LHCN-M2 (cell line): ENCODE measurements around the gene MAML2. TPM values are rescaled to one million over a fixed set of nuclear protein-coding genes. Genes with fewer than 3 reads are reported as not detected.
A peak's percentile ranks its signal among the peaks of the same experiment; 100 is the strongest.

ENCODE experiments used
- DNase-seq: peaks from one replicate; pipeline ENCODE4 v3.0.0-alpha.2; 2012; ENCODE audit warnings: low read depth
- total RNA-seq: library from RNA; depleted of rRNA; stranded (reverse); fragments of >200 nt; gene quantifications from 2 replicates; pipeline ENCODE4 v1.2.3, GENCODE V29; 2014

Gene MAML2
- total RNA-seq, 1 experiment from 2014 or later = 12.1 TPM

DNA sequence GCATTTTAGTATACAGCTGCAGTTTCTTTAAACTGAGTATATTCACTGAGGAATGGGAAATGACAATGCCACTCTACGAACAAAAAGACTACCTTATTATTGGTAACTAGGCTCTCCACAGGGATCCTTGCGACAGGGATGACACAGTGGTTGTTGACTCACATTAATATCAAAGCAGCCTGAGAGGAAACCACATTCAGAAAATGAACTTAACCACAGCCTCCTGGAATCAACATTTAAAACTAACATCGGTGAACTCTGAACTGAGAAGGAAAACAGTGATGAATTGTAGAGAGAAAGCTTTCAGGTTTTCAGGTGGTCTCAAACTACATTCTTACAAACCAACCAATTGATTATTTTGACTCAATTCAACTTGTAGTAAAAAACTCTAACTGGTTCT lies 328.8 kb downstream of the MAML2 start:
- DNase-seq = peak; percentile 75

DNA sequence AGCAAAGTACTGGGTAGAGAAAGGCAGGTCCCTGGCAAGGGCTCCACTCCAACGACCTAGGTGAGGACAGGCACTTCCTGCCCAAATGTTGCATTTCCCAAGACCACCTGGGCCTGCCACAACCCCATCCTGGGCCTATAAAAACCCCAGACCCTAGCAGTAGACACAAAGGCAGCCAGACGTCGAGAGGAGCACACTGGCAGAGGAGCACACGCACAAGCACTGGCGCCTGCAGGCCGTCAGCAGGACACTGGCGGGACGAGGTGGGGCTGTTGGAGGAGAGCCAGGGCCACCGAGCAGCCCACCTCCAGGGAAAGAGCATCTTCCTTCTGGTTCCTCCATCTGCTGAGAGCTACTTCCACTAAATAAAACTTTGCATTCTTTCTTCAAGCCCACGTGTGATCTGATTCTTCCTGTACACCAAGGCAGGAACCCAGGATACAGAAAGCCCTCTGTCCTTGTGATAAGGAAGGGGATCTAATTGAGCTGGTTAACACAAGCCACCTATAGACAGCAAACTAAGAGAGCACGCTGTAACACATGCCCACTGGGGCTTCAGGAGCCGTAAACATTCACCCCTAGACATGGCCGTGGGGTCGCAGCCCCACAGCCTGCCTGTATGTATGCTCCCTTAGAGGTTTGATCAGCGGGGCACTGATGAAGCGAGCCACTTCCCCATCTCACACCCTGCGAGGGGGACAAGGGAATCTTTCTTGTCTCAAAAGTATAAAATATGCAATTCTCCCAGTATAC lies 329.4 kb downstream of the MAML2 start:
- no peak for DNase-seq

DNA sequence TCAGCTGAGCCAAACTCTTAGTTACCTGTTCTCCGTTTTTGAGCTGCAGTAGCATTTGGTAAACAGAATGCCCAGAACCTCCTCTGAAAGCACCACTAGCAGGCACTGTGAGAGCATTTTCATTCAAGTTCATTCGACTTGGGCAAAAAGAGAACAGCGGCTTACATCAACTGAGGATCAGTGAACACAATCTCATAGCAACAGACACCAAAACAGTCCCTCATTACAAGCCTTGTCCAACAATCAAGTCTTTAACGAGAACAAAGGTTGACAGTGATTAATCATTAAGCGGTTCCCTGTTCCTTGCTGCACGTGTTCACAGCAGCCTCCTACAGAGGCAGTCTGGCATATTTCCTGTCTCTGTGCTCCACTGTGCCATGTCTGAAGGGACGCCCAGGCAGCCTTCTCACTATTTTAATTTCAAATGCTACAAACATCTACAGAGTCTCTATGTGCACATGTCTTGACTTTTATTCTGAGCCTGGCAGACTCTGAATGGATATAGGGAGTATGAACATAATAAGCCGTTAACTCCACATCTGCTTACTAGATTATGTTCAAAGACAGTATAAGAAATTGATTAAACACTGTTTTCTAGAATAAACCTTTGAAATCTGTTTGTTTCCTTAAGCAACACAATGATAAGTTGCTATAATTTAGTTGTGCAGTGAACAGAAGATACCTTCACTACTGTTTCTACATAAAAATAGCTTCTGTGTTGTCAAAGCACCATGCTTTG lies 330.7 kb downstream of the MAML2 start:
- DNase-seq = peak; percentile 87

DNA sequence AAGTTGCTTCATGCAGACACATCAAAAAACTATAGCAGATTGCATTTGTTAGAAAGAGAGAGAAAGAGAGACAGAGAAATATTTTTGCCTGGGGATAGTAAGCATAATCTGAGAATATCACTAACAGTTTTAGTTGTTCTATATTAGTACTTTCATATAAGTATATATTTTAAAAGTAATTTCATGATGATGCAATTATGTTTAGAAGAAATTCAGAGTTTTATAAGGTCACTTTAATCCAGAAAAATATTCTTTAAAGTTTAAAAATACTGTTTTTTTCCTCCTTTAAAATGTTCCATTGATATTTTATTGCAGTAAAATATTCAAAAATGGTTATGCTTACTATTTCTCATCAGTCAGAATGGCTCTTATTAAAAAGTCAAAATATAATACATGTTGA lies 332.3 kb downstream of the MAML2 start:
- no peak for DNase-seq

DNA sequence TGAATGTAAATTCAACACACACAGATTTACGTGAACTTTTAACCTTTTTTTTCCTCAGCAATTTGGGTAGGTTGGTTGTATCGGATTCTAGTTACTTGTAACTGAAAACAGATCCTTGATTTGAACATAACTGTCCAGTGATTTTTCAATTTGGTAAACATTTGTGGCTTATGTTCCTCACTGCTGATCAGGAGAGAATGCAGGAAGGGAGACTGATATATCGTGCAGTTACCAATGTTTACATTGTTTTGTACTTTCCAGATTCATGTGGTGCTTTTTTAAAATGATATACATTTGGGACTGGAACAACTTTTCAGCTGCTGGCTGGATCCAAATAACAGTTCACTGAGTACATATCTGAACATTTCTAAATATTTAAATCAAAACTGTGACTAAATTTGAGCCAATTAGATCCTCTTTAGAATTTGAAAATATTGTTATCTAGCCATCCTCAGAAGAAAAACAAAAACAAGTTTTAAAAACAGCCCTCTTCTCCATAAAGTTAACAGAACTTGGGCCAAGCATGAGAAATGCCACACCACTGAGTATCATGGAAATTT lies 334.8 kb downstream of the MAML2 start:
- DNase-seq = no peak

DNA sequence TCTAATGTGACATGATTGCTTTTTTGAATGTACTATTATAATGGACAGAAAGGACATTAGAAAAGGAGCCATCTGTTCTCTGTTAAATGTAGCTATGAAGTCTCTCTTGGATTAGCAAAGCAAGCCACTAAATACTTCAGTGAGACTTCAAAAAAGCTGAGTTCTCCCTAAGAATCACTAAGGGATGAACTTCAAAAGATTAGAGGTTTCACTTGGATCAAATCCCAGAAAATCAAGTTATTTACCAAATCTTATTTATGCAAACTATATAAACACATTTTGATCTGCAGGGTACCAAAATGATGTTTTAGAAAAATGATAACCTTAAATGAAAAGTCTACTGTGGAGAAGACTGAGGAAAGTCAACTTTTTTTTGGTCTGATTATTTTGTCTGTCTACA lies 337.0 kb downstream of the MAML2 start:
- DNase-seq = no peak

DNA sequence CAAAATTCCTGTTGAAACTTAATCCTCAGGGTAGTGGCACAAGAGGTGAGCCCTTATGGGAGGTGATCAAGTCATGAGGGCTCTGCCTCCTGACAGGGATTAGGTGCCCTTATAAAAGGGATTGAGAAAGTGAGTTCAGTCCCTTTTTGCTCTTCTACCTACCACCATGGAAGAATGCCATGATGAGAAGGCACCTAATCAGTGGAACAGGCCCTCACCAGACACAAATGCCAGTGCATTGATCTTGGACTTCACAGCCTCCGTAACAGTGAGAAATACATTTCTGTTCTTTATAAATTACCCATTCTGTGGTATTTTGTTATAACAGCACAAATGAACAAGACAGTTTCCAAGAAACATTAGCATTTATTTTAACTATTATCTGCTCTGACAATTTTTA lies 338.1 kb downstream of the MAML2 start:
- no peak for DNase-seq

DNA sequence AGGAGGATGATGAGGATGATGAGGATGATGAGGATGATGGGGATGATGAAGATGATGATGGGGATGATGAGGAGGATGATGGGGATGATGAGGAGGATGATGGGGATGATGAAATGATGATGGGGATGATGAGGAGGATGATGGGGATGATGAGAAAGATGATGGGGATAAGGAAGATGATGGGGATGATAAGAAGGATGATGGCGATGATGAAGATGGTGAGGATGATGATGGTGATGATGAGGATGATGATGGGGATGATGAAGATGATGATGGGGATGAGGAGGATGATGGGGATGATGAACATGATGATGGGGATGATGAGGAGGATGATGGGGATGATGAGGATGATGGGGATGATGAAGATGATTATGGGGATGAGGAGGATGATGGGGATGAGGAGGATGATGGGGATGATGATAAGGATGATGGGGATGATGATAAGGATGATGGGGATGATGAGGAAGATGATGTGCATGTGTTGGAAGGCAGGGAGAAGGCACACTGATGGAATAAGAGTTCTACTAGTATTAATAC lies 340.2 kb downstream of the MAML2 start:
- DNase-seq = no peak

DNA sequence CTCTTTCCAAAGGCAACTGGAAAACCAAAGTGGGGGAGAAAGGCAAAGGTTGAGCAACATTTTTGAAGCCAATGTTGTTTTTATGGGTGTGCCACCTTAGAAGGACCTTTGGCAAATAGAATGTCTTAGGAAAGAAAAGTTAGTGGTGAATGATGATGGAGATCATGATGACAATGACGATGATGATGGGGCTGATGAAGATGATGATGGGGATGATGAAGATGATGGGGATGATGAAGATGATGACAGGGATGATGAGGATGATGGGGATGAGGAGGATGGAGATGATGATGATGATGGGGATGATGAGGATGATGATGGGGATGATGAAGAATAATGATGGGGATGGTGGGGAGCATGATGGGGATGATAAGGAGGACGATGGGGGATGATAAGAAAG lies 340.7 kb downstream of the MAML2 start:
- DNase-seq = no peak

DNA sequence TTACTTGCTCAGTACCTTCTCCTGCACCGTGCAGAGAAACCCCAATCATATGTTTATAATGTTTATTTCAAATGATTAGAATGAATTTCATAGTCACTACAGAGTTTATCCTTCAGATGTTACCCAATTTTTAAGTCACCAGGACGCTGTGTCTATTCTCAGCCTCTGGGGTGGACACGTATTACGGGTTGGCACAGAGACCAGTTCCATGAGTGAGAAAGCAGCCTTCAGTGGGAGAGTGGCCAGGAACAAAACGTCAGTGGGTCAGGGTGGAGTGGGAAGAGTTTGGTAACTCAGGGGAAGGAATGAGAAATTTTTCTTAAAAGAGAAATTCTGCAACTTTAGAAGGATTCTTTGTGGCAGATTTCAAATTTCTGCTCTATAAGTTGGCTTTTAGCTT lies 342.0 kb downstream of the MAML2 start:
- DNase-seq = peak; percentile 41

DNA sequence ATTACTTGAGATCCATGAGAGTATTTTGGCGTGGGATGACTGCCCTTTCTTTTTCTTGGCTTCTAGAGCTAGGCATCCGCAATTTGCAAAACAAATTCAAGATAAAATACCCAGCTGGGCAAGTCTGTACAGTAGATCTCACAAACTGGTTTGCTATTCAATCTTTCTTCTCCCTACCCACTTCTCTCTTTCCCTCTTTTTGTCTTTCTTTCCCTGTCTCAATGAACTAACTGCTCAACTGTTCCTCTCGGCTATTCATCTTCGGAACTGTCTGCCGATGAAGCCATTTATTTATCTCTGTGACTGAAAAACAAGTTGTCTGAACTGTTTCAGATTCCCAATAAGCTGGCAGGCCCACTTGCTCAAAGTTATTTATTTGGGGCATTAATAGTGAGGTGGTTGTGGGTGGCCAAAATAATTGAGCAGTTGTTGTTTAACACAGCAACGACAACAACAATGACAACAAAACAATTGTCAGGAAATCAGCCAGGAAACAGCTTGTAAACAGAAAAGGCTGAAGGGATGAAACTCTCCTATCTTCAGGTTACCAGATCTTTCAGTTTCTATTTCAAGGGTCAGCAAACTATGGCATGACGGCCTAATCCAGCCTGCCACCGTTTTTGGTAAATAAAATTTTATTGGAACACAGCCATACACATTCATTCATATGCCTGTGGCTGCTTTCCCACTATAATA lies 343.1 kb downstream of the MAML2 start:
- no peak for DNase-seq

DNA sequence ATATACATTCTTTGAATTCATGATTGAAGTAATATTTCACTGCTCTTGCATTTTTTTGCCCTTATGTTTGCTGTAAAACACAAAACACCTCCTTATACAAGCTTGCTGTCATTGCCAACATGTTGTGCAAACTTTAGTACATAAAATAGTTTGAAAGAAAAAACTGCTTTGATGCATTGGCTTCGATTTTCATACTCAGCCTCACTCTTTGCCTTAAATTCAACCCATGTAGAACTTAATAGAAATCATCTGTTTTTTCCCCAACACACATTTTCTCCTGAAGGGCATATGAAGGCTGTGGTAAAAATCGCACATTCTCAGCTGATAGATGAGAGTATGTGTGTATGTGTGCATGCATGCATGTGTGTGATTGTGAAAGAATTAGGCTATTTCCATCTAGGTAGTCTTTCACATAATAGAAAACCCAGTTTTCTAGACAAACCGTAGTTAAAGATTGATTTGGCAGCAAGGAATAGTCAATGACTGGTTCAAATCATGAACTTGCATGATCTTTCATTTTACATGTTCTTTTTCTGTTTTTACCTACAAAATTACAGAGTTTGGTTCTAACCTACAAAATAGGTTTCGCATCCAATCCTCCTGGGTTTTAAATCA lies 346.3 kb downstream of the MAML2 start:
- no peak for DNase-seq

DNA sequence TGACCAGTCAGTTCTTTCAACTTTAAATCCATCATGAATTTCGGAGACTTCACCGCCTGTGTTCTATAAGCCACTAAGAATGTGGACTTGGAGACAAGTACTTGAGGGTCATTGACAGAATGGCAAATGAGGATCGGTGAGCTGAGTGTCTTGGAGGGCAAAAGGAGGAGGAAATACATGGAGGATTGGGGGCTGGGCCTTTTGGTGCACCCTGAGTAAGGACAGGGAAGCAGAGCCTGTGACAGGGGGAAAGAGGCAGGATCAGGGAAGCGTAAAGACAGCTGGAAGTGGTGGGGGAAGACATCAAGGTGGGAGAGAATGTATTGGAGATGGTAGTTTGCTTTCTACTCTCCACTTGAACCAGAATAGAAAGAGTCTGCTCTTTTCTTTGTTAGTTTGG lies 348.7 kb downstream of the MAML2 start:
- no peak for DNase-seq

DNA sequence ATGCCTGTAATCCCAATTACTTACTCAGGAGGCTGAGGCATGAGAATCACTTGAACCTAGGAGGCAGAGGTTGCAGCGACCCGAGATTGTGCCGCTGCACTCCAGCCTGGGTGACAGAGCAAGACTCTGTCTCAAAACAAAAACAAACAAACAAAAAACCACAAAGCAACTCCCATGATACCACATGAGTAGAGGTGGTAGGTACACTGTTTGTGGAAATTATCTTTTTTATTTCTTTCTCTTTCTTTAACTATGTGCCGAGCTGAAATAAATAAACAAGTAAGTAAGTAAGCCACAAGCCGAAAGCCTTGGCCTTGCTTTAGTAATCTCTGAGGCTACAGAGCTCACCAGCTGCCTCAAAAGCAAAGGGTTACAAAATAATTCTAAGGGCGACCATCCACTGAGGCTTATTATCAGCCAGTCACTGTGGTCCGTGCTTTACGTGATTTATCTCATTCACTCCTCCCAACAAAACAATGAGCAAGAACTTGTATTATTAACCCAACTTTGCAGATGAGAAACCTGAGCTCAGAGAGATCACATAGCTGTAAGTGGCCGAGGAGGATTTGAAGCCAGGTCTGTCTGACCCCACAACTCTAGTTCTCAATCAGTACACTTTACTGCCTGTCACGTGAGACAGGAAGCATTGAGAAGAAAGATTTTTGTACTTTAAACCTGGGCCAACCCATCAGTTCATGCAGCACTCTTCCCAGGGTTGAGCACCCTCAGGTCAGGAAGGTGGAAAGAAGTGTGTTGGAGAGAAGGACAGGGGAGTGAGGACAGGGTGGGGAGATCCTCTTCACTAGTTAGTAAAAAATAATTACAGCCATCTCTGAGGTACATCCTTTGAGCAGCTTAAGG lies 349.3 kb downstream of the MAML2 start:
- no peak for DNase-seq

DNA sequence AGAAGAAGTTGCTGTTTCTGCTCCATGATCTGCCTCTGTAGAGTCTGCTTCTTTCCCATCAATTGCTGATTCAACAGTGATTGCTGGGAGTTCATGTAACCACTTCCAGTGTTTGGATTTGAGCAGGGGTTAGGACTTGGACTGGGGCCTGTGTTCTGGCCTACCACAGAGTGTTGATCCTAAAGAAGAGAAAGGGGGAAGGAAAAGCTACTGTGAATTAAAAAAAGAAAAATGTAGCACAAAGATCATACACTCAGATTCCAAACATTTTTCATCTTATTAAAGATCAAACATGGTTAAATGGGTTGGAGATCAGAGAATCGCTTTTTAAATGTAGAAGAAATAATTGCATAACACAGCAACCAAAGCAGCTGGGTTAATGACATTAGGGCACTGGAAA lies 351.4 kb downstream of the MAML2 start:
- peak; percentile 48 for DNase-seq

DNA sequence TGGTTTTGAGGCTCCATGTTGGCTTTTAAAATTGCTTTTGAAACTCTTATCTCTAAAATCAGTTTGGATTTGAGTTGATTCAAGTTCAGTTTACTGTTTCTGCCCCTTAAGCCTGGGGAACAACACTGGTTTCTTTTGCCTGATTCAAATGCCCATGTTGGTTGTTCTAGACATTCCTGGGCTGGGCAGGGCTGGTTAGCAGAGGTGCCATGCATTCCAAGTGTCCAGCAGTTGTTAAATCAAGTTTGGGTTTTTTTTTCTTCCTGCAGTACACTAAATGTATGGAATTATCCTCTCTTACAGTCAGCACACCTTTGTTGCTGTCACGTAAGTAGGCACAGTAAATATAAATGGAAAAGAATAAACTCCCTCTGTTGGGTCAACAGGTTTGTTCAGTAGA lies 351.9 kb downstream of the MAML2 start:
- peak; percentile 57 for DNase-seq

DNA sequence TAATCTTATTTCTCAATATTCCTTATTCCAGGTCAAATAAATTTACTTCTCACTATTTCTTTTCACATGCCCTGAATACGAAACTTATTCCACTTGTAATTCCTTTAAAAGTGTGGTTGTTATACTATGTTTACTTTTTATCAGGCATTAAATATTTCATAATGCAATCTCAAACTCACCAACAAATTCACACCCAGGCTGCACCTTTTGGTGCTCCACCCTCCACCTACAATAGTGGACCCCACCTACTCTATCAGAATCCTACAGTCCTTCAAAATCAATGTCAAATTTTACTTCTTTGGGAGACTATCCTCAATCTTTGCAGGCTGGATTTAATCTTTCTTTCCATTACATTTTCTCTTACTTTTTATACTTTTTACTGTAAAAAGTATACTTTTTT lies 353.2 kb downstream of the MAML2 start:
- no peak for DNase-seq

DNA sequence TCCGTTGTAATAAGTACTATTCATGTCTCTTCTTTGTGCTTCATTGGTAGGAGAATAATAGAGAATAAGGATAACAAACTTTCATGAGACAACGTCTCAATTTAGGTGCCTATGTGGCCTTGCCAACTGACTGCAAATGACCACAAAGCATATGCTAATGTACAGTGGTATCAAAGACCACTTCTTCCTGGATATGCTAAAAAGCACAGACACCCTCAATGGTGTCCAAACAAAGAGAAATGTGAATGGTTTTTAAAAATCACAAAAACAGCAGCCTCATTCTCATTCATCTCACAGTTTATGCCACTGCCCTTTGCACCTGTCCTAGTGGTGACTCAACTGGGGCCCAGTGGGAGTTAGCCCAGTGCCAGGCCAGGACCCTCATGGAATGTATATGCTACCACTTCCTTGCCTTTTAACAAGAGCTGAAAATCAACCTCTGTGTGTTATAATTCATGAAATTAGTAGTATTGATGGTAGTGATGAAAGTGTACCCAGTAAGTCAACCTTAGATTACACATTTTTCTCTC lies 353.9 kb downstream of the MAML2 start:
- peak; percentile 53 for DNase-seq

DNA sequence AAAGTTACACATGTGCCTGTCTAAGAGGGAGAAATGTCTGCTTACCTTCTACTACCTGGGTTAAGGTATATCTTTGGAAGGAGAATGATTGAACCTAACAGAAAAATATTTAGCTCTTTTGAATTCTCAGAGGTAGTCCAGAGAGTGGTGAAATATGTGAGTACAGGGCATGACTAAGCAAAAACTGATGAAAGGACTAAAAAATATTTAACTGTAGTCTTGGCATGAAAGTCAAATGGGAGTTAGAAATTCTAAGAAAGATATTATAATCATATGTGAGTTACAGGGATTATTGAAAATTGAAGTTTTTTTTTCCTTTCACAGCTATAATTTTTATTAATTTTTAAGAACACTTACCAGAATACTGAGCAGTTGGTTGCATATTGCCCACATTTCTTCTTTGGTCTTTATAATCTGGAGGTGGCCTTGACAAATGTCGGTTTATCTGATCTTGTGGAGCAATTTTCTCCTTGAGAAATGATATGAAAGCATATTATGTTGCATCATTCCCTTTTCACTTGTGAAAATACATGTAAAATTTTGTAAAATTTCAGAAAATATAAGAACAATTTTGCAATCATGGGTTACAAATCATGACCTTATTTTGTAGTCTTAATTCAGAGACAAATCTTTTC lies 357.7 kb downstream of the MAML2 start:
- DNase-seq = peak; percentile 19

DNA sequence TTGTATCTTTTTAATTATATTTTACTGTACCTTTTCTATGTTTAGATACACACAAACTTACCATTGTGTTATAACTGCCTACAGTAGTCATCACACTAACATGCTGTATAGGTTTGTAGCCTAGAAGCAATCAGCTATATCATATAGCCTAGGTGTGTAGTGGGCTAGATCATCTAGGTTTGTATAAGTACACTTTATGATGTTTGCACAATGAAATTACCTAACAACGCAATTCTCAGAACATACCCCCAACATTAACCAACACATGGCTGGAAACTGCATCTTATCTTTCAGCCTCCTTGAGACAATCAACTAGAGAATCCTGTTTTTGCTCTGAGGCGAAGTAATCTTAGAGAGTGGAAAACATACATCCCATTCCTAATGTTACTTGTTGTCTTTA lies 358.9 kb downstream of the MAML2 start:
- DNase-seq = no peak
